ENCODE results near the gene MELK. TPM values are rescaled to one million over a fixed set of nuclear protein-coding genes. Genes with fewer than 3 reads are reported as not detected.

MELK gene
- total and polyA plus RNA-seq, 7 donors: 1.2 to 10.8 (median 3.8) TPM; not detected in 3

DNA sequence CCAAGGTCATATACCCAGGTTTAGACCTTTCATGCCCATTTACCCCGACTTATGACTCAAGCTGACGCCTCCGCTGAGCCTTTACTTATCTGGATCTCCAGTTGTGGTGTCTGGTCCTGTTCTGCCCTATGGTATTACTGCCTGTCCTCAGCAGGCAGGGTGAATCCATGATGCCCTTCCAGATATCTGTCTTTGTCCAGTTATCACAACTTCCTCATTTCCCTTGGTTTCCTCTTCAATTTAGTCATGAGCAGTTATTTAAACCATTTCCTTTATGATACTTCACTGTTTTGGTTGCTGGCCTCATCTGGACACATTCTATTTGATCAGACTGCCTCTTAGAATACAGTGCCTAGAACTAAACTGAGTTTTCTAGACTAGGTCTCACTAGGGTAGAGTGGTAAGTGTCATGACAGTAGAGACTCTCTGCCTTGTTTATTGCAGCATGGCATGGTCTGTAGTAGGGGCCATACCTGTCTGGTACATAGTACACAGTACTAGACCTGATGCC, 93.3 kb downstream of the MELK start:
- Histone ChIP-seq H3K4me1 (no peaks in the 10 kb centered on the region), H3K4me3 (no peak overlapping the region), H3K36me3 (no peaks in the 10 kb centered on the region), H3K9me3 (no peaks in the 10 kb centered on the region), H3K27me3 (no peaks in the 10 kb centered on the region), H3K27ac (no peak overlapping the region)
- intact Hi-C loops (cut with DNase I): no loop called here
- TF ChIP-seq POLR2AphosphoS5 (IDR thresholded peaks at IDR 0.05) (no peak), POLR2A (IDR thresholded peaks at IDR 0.05) (no peak), EP300 (IDR thresholded peaks at IDR 0.05) (no peak)
- TF ChIP-seq, protein P1, sequence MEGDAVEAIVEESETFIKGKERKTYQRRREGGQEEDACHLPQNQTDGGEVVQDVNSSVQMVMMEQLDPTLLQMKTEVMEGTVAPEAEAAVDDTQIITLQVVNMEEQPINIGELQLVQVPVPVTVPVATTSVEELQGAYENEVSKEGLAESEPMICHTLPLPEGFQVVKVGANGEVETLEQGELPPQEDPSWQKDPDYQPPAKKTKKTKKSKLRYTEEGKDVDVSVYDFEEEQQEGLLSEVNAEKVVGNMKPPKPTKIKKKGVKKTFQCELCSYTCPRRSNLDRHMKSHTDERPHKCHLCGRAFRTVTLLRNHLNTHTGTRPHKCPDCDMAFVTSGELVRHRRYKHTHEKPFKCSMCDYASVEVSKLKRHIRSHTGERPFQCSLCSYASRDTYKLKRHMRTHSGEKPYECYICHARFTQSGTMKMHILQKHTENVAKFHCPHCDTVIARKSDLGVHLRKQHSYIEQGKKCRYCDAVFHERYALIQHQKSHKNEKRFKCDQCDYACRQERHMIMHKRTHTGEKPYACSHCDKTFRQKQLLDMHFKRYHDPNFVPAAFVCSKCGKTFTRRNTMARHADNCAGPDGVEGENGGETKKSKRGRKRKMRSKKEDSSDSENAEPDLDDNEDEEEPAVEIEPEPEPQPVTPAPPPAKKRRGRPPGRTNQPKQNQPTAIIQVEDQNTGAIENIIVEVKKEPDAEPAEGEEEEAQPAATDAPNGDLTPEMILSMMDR (IDR thresholded peaks at IDR 0.05): no peak
- no peak for DNase-seq
- WGBS, 2 donors: 88 to 97% methylated on average over 3 of the region's 3 CpGs

DNA sequence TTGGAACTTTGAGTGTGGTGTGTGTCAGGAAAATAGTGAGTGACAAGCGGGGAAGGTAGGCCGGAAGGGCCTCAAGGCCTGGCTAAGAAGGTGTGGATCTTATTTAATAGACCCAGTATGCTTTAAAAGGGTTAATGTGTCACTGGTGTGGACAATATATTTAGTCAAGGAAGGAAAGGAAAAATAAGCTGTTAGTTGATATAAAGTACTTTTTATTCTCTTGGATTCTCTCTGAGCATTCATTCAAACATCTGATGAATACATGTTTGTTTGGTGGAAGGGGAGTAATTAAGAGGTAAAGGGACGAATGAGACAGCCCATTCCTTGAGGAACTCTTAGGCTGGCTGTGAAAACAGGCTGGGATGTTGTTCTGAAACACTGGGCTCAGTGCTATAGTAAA, 98.9 kb downstream of the MELK start:
- intact Hi-C loops (cut with DNase I): no loop called here
- no peak for DNase-seq
- H3K36me3 ChIP-seq: no peaks in the 10 kb centered on the region
- no peak overlapping the region for H3K27ac ChIP-seq
- no peaks in the 10 kb centered on the region for H3K27me3 ChIP-seq
- H3K4me3 ChIP-seq: no peak overlapping the region
- WGBS, 2 donors: 91 to 95% methylated on average over 3 of the region's 3 CpGs
- no peaks in the 10 kb centered on the region for H3K9me3 ChIP-seq
- TF ChIP-seq EP300 (IDR thresholded peaks at IDR 0.05) (no peak), POLR2AphosphoS5 (IDR thresholded peaks at IDR 0.05) (no peak), POLR2A (IDR thresholded peaks at IDR 0.05) (no peak)
- TF ChIP-seq, protein P1 (IDR thresholded peaks at IDR 0.05): no peak
- no peaks in the 10 kb centered on the region for H3K4me1 ChIP-seq

DNA sequence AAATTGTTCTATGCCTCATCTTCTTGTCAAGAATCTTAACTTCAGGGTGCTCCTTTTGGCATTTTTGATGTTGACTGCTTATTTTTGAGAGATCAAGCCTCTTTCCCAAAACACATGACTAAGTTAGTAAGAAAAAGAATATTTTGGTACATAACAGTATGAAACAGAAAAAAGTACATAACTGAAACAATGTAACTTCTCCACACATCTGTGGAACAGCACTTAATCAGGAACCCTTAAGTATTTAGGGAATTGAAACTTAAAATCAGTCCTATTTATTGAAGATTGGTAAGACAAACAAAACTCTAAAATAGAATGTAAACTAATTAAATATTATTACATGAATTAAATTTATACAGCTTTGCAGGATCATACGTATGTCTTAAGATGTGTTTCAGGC, 103.4 kb downstream of the MELK start:
- TF ChIP-seq POLR2AphosphoS5 (IDR thresholded peaks at IDR 0.05): no peak
- TF ChIP-seq, protein P1 (IDR thresholded peaks at IDR 0.05): no peak
- Histone ChIP-seq H3K27ac (no peak overlapping the region), H3K27me3 (no peaks in the 10 kb centered on the region), H3K4me1 (no peaks in the 10 kb centered on the region), H3K36me3 (no peaks in the 10 kb centered on the region), H3K9me3 (no peaks in the 10 kb centered on the region), H3K4me3 (no peak overlapping the region)
- no peak for DNase-seq
- 92 to 97% methylated on average over 1 of the region's 1 CpG for WGBS, 2 donors
- intact Hi-C loops (cut with DNase I): no loop called here

DNA sequence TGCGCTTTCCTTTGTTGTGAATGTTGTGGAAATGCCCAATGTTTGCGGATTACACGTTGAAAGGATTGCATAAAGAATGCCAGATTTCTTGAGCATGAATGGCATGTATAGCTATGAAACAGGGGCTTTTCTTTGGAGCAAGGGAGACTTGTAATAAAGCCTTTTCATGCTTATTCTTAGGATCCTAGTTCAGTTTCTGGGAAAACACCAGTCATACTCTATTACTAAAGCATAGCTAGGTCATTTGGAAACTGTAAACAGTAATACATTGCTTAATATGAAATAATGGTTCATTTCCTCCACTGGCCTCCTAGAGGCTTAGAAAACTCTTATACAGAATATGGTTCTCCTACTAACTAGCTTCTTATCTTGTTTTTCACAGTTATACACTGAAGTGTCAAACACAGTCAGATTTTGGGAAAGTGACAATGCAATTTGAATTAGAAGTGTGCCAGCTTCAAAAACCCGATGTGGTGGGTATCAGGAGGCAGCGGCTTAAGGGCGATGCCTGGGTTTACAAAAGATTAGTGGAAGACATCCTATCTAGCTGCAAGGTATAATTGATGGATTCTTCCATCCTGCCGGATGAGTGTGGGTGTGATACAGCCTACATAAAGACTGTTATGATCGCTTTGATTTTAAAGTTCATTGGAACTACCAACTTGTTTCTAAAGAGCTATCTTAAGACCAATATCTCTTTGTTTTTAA, 104.2 kb downstream of the MELK start:
- H3K9me3 ChIP-seq: no peaks in the 10 kb centered on the region
- H3K4me3 ChIP-seq: no peak overlapping the region
- H3K27ac ChIP-seq: no peak overlapping the region
- no peak for TF ChIP-seq POLR2AphosphoS5 (IDR thresholded peaks at IDR 0.05)
- TF ChIP-seq, protein P1 (IDR thresholded peaks at IDR 0.05): no peak
- TF ChIP-seq POLR2A (IDR thresholded peaks at IDR 0.05): no peak
- no peak for TF ChIP-seq EP300 (IDR thresholded peaks at IDR 0.05)
- H3K27me3 ChIP-seq: no peaks in the 10 kb centered on the region
- H3K4me1 ChIP-seq: no peaks in the 10 kb centered on the region
- H3K36me3 ChIP-seq: no peaks in the 10 kb centered on the region
- DNase-seq: no peak
- WGBS, 2 donors: 90 to 94% methylated on average over 8 of the region's 8 CpGs
- intact Hi-C loops (cut with DNase I): no loop called here

DNA sequence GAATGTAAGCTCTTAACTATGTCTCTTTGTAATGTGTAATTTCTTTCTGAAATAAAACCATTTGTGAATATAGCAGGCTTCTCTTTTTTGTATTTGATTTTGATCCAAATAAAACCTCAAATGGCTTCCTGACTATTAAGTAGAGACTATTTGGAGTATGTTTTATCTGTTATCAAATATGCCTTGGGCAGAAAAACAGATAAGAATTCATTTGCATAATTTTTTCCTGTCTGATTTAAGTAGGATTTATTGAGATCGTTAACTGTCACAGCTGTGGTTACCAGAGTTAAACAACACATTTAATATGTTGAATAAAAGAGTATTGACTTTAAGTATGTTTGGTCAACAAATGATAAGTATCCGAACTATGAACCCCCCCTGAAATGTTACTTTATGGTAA, 104.9 kb downstream of the MELK start:
- Histone ChIP-seq H3K9me3 (no peaks in the 10 kb centered on the region), H3K27ac (no peak overlapping the region), H3K4me3 (no peak overlapping the region), H3K36me3 (no peaks in the 10 kb centered on the region), H3K27me3 (no peaks in the 10 kb centered on the region), H3K4me1 (no peaks in the 10 kb centered on the region)
- 74 to 78% methylated on average over 2 of the region's 2 CpGs for WGBS, 2 donors
- no peak for TF ChIP-seq POLR2AphosphoS5 (IDR thresholded peaks at IDR 0.05)
- TF ChIP-seq POLR2A (IDR thresholded peaks at IDR 0.05): no peak
- TF ChIP-seq, protein P1 (IDR thresholded peaks at IDR 0.05): no peak
- DNase-seq: no peak
- intact Hi-C loops (cut with DNase I): no loop called here
